ENCODE results near the gene MDC1.
A peak's percentile ranks its signal among the peaks of the same experiment; 100 is the strongest.

Gene MDC1

GRCh38 chr6:30676660-30677285 is 40.3 kb downstream of the MDC1 start:
- Histone ChIP-seq H3K36me3 (ENCODE audit: control insufficient read depth in 2 of 2, insufficient read depth in 1 of 2, low read length in 2 of 2) (peaks cover 19 to 34% of the 10 kb centered on the region in 2 experiments; a peak in 2 of 3 replicates), H3K9me3 (ENCODE audit: control insufficient read depth, insufficient read depth, low read depth, low read length) (no peaks in the 10 kb centered on the region), H3K4me3 (ENCODE audit: low read depth, low read length) (no peak overlapping the region), H3K27ac (ENCODE audit: extremely low read depth, low read depth, low read length) (no peak overlapping the region), H3K4me1 (ENCODE audit: control insufficient read depth, insufficient read depth, low read length) (0 out of 2 replicates have a peak, but pooled peaks cover 3% of the 10 kb centered on the region)
- ChIA-PET CTCF (interaction anchor here (2.9 to 19.6 kb wide), 2 partner anchors 13 to 49 kb away, joined by 45 to 692 read pairs; partner anchors contain the start of genes MDC1, NRM and TUBB), POLR2A (interaction anchor here (3.2 kb wide), 1 partner anchor 52 kb away, joined by 61 read pairs; no protein-coding TSS in a partner anchor)
- TF ChIP-seq, protein P1, sequence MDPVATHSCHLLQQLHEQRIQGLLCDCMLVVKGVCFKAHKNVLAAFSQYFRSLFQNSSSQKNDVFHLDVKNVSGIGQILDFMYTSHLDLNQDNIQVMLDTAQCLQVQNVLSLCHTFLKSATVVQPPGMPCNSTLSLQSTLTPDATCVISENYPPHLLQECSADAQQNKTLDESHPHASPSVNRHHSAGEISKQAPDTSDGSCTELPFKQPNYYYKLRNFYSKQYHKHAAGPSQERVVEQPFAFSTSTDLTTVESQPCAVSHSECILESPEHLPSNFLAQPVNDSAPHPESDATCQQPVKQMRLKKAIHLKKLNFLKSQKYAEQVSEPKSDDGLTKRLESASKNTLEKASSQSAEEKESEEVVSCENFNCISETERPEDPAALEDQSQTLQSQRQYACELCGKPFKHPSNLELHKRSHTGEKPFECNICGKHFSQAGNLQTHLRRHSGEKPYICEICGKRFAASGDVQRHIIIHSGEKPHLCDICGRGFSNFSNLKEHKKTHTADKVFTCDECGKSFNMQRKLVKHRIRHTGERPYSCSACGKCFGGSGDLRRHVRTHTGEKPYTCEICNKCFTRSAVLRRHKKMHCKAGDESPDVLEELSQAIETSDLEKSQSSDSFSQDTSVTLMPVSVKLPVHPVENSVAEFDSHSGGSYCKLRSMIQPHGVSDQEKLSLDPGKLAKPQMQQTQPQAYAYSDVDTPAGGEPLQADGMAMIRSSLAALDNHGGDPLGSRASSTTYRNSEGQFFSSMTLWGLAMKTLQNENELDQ (tag by site-specific recombination; IDR thresholded peaks at IDR 0.05; ENCODE audit: low read depth): no peak
- no peak for TF ChIP-seq ZBTB17 (tag by site-specific recombination; IDR thresholded peaks at IDR 0.05)
- no peak for TF ChIP-seq KLF7 (tag by site-specific recombination; IDR thresholded peaks at IDR 0.05; ENCODE audit: borderline replicate concordance)
- TF ChIP-seq ZNF404 (tag by site-specific recombination; IDR thresholded peaks at IDR 0.05): no peak
- TF ChIP-seq, protein P2, sequence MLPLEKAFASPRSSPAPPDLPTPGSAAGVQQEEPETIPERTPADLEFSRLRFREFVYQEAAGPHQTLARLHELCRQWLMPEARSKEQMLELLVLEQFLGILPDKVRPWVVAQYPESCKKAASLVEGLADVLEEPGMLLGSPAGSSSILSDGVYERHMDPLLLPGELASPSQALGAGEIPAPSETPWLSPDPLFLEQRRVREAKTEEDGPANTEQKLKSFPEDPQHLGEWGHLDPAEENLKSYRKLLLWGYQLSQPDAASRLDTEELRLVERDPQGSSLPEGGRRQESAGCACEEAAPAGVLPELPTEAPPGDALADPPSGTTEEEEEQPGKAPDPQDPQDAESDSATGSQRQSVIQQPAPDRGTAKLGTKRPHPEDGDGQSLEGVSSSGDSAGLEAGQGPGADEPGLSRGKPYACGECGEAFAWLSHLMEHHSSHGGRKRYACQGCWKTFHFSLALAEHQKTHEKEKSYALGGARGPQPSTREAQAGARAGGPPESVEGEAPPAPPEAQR (tag by site-specific recombination; IDR thresholded peaks at IDR 0.05): no peak
- TF ChIP-seq ZNF133 (tag by site-specific recombination; IDR thresholded peaks at IDR 0.05): no peak
- TF ChIP-seq ZNF426 (tag by site-specific recombination; IDR thresholded peaks at IDR 0.05): no peak
- TF ChIP-seq RBAK (tag by site-specific recombination; IDR thresholded peaks at IDR 0.05): no peak
- no peak for TF ChIP-seq ZFP3 (tag by site-specific recombination; IDR thresholded peaks at IDR 0.05; ENCODE audit: low read depth)
- TF ChIP-seq ZNF112 (tag by site-specific recombination; IDR thresholded peaks at IDR 0.05): no peak

GRCh38 chr6:30672445-30673253 is 44.4 kb downstream of the MDC1 start, which contains the start of gene DHX16:
Gene DHX16, minus strand, starts transcription at chr6:30673006. Its CDS starts 165 bp downstream, at chr6:30672841.
- Histone ChIP-seq H3K9me3 (ENCODE audit: control insufficient read depth, insufficient read depth, low read depth, low read length) (no peaks in the 10 kb centered on the region), H3K4me1 (ENCODE audit: control insufficient read depth, insufficient read depth, low read length) (0 out of 2 replicates have a peak, but pooled peaks cover 3% of the 10 kb centered on the region), H3K36me3 (ENCODE audit: control insufficient read depth in 2 of 2, insufficient read depth in 1 of 2, low read length in 2 of 2) (peaks cover 35 to 43% of the 10 kb centered on the region in 2 experiments), H3K4me3 (ENCODE audit: low read depth, low read length) (peak within 1 kb of the TSS; percentile 60), H3K27ac (ENCODE audit: extremely low read depth, low read depth, low read length) (peak within 1 kb of the TSS; percentile 54; the same call in 1 of the 2 replicates)
- ChIA-PET CTCF (interaction anchor here (0.5 to 19.6 kb wide), 37 partner anchors 9 to 415 kb away, joined by 3 to 692 read pairs (median 4); partner anchors contain the start of genes GNL1, MDC1, NRM and TUBB), POLR2A (interaction anchor here (0.5 to 2.7 kb wide), 28 partner anchors 8 to 190 kb away, joined by 3 to 39 read pairs (median 4); partner anchors contain the start of genes MDC1, MRPS18B and PPP1R10)
- TF ChIP-seq ZNF404 (tag by site-specific recombination; IDR thresholded peaks at IDR 0.05): no peak
- 0 out of 2 replicates have a peak, but pooled peaks have one; percentile 25 for TF ChIP-seq ZBTB44 (tag by site-specific recombination; IDR thresholded peaks at IDR 0.05)
- TF ChIP-seq, protein P3, sequence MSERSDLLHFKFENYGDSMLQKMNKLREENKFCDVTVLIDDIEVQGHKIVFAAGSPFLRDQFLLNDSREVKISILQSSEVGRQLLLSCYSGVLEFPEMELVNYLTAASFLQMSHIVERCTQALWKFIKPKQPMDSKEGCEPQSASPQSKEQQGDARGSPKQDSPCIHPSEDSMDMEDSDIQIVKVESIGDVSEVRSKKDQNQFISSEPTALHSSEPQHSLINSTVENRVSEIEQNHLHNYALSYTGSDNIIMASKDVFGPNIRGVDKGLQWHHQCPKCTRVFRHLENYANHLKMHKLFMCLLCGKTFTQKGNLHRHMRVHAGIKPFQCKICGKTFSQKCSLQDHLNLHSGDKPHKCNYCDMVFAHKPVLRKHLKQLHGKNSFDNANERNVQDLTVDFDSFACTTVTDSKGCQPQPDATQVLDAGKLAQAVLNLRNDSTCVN (tag by site-specific recombination; optimal IDR thresholded peaks at IDR 0.05): peak; percentile 31
- no peak for TF ChIP-seq ZNF785 (tag by site-specific recombination; IDR thresholded peaks at IDR 0.05)
- TF ChIP-seq, protein P4, sequence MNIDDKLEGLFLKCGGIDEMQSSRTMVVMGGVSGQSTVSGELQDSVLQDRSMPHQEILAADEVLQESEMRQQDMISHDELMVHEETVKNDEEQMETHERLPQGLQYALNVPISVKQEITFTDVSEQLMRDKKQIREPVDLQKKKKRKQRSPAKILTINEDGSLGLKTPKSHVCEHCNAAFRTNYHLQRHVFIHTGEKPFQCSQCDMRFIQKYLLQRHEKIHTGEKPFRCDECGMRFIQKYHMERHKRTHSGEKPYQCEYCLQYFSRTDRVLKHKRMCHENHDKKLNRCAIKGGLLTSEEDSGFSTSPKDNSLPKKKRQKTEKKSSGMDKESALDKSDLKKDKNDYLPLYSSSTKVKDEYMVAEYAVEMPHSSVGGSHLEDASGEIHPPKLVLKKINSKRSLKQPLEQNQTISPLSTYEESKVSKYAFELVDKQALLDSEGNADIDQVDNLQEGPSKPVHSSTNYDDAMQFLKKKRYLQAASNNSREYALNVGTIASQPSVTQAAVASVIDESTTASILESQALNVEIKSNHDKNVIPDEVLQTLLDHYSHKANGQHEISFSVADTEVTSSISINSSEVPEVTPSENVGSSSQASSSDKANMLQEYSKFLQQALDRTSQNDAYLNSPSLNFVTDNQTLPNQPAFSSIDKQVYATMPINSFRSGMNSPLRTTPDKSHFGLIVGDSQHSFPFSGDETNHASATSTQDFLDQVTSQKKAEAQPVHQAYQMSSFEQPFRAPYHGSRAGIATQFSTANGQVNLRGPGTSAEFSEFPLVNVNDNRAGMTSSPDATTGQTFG (tag by site-specific recombination; IDR thresholded peaks at IDR 0.05; ENCODE audit: borderline replicate concordance): no peak
- no peak for TF ChIP-seq ZNF473 (tag by site-specific recombination; IDR thresholded peaks at IDR 0.05)
- TF ChIP-seq, protein P5, sequence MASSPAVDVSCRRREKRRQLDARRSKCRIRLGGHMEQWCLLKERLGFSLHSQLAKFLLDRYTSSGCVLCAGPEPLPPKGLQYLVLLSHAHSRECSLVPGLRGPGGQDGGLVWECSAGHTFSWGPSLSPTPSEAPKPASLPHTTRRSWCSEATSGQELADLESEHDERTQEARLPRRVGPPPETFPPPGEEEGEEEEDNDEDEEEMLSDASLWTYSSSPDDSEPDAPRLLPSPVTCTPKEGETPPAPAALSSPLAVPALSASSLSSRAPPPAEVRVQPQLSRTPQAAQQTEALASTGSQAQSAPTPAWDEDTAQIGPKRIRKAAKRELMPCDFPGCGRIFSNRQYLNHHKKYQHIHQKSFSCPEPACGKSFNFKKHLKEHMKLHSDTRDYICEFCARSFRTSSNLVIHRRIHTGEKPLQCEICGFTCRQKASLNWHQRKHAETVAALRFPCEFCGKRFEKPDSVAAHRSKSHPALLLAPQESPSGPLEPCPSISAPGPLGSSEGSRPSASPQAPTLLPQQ (tag by site-specific recombination; IDR thresholded peaks at IDR 0.05): peak; percentile 66
- TF ChIP-seq, protein P6, sequence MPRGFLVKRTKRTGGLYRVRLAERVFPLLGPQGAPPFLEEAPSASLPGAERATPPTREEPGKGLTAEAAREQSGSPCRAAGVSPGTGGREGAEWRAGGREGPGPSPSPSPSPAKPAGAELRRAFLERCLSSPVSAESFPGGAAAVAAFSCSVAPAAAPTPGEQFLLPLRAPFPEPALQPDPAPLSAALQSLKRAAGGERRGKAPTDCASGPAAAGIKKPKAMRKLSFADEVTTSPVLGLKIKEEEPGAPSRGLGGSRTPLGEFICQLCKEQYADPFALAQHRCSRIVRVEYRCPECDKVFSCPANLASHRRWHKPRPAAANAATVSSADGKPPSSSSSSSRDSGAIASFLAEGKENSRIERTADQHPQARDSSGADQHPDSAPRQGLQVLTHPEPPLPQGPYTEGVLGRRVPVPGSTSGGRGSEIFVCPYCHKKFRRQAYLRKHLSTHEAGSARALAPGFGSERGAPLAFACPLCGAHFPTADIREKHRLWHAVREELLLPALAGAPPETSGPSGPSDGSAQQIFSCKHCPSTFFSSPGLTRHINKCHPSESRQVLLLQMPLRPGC (tag by site-specific recombination; IDR thresholded peaks at IDR 0.05): 0 out of 2 replicates have a peak, but pooled peaks have one; percentile 48
- TF ChIP-seq SP2 (tag by site-specific recombination; IDR thresholded peaks at IDR 0.05): peak; percentile 56; the same call in 1 of the 2 replicates
